Putamen (tissue), 1 donor: ENCODE measurements around the gene SSBP3.
"Not testable (repeated sequence)": the region's sequence is repeated elsewhere in the genome, so short reads cannot be mapped to it uniquely, and the experiment has no call there.

ENCODE experiments used
- DNase-seq: peaks from one replicate; pipeline ENCODE4 v3.0.0-alpha.2; 2016; ENCODE audit warnings: low spot score

The SSBP3 gene

DNA sequence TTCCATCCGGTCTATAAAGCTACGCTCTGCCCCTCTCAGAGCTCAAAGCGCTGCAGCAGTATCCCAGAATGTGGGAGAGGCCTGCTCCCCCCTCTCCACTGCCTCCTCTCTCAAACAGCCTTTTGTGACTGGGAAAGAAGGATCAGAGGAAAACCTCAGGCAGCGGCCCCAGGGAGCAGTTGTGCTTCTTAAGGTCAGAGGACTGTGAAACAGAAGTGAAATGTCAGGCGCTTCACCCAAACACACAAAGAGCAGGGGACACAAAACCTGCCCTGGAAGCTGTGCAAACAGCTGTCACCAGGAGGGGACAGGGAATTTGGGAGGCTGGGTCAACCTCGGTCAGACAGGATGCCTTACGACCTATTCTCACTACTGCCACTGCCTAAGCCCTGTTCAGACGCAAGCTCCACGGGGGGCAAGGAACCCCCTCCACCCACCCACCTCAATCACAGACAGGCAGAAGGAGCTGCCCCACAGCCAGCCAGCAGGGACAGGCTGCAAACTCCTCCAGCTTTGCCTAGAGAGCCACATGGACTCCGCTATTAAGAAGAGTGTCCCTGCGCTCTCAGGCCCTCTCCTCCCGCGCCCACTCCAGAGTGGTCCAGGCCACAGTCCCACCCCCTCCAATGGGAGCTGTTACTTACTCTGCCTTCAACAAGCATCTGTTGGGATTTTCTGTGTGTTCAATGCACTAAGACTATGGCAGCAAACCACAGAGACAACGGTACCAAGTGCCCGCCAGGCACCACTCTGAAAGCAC, 14.6 kb downstream of the SSBP3 start:
- no peak for DNase-seq

DNA sequence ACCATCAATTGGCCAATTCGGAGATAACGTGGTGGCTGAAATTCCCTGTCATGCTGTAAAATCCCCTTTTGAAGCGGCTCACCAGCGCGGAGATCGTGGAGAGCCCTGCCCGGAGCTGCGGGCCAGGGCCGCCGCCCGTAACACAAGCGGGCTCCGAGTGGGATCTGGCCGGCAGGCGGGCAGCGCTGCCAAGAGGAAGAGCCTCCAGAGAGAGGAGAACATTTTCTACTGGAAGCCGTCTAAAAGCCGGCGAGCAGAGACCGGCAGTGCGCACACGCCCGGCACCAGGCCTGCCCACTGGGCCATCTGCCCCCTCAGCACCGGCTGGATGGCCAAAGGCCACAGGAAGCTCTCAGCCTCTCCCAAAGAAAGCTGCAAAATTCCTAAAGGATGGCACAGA, 15.5 kb downstream of the SSBP3 start:
- no peak for DNase-seq

DNA sequence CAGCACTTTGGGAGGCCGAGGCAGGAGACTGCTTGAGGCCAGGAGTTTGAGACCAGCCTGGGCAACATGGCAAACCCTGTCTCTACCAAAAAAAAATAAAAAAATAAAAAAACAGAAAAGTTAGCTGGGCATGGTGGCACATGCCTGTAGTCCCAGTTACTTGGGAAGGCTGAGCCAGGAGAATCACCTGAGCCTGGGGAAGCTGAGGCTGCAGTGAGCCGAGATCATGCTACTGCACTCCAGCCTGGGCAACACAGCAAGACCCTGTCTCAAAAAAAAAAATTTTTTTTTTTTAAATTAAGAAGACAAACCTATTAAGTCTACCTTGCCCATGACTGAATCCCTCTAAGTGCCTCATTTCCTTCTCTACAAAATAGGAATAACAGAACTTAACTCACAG, 16.6 kb downstream of the SSBP3 start:
- DNase-seq, result not testable (repeated sequence)

DNA sequence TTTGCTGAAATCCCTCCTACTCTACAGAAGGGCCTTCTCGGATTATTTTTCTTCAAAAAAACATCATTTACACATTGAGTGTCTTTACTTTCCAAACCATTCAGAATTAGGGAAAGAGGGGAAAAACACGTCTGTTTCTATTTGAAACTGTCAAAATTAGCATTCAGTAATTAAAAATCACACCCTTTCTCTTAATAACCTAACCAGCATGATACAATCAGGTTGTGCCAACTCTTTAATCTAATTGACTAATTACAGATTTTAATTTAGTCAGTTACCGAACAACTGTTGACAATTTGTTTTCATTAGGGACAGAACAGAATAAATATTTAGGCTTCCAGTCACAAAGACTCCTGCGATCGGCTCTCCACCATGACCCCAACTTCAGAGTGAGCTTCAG, 18.8 kb downstream of the SSBP3 start:
- no peak for DNase-seq

DNA sequence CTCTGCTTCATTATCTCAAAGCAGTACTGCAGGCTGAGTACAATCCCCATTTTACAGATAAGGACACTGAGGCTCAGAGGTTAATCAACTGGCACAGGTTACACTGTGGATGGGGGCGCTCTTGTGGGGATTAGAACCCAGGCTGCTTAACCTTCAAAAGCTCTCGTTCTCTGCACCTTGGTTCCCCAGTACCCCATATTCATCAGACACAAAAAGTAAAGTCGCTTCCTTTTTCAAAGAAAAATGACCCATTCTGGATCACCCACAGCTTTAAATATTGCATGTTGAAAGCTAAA, 20.5 kb downstream of the SSBP3 start:
- DNase-seq, result no peak

DNA sequence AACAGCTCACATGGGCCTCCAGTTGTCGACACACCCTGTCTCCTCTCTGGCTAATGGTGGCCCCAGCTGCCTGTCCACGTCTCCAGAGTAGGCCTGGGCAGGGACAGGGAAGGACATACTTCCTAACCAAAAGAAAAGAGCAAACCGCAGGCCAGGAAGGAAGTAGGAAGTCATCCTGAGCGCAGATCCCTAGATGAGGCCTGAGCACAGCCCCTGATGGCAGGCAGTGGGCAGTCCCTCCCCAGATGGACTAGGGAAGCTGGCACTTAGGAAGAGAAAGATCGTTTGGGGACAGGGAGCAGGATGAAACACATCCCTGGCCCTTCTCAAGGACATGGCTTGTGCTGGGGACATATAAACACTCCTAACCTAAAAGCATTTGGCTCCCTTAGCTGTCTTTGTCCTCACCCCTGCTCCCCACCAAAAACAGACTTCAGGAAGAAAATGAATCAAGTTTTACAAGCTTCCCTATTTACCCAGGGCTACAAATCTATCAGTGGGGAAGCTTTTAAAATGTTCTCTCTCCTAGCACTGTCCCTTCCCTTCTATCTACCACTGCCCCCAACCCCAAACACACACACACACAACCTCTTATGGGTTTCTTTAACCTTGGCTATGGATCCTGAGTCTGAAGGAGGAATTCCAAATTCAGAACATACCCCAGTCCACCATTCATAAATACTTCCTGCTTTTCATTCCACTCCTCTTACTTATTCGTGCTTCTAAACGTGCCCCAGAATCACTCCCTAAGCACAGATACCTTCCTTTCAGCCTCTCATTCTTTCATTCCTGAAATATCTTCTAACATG, 21.1 kb downstream of the SSBP3 start:
- no peak for DNase-seq

DNA sequence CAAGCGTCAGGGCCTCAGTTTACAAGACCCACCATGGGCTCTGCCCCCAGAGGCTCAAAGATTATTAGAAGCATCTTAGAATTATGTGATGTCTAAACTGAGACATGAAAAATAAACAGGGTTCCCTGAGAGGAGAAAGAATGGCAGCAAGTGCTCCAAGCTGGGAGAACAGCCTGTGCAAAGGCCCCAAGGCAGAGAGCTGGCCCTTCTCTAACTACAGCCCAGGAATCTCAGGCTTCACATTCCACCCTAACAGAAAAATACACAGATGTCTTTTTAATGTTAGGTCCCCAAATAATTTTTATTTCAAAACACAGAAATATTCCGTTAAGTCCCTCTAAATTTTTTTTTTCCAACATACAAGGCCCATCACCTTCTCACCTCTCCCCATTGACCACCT, 21.7 kb downstream of the SSBP3 start:
- no peak for DNase-seq

DNA sequence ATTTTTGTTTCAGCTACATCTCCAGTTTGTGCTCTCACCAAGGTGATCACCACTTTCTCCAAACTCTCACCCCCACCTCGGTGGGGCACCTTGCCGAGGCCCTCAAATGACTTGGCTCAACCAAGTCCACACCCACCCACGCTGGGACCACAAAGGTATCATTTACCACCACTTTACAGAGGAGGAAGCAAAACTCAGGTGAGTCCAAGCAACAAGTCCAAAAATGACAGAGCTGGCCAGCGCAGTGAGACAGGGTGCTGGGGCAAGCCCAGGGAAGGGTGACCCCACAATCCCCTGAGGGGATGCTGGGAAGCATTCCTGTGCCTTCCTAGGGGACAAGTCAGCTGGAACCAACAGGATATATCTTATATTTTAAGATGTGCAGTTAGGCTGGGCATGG, 24.7 kb downstream of the SSBP3 start:
- no peak for DNase-seq

DNA sequence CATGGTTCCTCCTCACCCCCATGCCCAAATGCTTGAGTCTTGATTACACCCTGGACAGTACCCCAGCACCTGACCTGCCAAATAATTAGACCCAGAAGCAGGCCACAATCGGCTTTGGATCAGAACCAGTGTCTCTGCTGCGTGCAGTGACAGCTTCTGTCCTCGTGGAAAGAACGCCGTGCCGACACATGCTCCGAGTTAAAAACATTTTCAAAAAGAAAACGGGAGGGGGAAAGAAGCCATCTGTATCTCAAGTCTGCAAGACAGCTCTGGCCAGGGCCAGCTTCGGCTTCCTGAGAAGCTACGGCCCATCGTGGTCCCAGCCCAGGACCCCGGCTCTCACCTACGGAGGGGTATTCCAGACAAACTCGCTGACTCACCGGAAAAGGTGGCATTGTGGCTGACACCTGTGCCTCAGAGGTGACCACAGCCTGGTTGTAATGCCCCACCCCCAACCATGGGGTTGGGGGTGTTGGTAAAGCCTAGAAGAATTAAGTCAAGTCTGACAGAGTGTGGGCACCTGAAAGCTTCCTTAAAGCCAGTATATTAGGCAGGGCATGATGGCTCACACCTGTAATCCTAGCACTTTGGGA, 25.8 kb downstream of the SSBP3 start:
- DNase-seq, result no peak

DNA sequence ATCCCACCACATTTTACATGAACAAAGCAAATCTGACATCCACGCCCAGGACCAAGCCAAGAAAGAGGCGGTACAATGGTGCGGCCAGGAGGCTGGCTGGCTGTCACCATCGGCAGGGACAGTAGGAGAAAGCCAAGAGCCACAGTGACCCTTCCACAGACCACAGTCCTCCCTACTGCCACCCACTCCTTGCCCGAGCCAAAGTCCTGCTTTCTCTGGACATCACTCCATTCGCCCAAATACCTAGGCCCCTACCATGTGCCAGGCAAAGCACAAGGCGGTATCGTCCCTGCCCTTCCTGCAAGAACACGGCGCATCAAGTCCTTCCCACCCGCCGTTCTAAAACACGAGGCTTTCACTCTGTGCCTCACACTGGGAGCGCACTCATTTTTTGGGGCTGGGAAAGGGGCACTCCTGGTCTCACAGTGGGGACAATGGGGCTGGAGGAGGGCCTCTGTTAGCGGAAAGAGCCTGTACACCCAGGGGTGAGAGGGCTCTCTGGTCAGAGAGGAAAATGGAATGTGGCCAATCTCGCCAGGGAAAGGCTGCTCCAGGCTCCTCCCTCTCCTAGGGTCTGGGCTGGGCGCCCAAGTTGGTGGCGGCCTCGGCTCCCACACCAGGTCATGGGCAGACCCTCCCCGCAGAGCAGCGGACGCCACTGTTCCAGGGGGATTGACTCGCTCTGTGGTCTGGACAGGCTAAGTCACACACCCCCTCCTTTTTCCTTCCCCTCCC, 26.5 kb downstream of the SSBP3 start:
- no peak for DNase-seq

DNA sequence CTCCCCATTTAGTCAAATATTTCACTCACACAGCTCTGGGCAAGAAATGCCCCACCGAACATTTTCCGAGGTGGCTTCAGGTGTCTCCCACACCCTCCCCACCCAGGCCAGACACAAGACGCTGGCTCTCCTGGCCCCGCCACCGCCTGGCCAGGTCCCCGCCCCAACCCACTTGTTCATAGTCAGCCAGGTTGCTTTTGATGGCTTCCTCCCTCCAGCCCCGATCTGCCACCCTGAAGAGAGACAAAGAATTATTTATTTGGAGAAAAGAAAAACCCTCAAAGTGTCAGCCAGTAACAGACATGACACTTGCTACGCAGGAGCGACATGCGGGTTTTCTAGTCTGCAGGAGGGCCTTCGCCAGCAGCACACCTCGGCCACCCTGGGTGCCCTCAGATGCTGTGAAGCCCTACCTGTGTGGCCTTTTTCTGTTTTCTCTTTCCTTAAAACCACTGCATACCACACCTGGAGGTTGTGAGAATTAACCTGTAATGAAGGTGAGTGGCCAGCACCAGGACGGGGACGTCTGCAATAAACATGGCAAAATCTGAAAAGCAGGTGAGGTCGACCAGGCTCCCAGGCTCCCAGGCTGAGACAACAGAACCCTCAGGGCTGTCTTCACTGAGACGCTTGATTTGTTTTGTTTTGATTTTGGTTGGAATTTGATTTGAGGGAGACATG, 27.2 kb downstream of the SSBP3 start:
- DNase-seq, result no peak

DNA sequence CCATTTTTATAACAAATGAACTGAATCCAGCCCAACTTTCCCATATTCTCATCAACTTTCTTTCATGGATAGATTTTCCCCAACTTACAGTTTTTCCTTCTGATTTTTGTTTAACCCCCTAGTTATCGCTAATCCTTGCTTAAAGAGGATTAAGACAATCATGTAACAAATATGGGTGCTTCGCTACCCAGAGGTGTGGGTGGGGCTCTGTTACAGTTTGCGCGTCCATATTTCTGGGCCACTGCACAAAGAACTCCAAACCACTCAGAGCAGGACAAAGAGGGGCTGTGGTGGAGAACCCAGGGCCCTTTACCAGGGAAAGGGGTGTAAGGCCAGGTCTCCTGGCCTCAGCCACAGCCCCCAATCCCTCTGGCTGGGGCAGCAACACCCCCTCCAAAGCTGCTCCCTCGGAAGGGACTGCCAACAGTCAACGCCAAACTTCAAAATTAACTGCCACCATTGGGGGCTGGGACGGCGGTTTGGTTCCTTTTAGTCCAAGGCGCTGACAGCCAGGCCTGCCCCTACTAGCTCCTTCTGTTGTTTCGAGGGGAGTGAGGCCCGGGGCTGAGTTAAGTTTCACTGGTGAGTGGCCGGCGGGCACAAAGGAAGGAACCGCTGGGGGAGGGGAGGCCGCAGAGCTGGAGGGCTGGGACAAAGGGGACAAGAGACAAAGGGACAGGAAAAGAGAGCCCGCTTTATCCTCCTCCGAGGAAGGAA, 27.9 kb downstream of the SSBP3 start:
- no peak for DNase-seq

DNA sequence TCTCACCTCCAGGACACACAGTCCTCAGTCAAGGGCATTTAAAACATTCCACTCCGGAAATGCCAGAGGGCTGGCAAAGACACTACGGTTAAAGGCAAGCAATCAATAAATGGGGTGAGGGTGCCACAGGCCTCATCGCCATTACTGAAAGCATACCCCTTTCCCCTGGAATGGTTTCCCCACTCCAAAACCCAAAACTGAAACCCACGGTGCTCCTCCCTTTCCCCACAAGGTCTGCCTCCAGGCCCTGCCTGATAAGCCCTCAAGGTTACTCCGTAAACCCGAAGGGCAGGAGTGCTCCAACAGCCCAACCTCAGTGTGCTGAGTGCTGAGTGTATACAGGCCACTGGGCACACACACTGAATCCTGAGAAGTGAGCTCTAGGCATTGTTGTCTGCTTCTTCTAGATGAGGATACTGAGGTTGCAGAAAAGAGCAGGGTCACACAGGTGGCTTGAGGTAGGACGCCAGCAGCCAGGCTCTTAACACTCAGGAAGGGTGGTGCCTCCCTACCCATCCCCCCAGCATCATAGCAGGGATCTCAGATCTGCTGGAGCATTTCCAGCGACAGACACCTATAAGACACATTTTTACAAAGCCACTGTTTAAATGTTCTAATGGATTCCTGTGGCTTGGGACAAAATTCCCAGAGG, 29.0 kb downstream of the SSBP3 start:
- no peak for DNase-seq

DNA sequence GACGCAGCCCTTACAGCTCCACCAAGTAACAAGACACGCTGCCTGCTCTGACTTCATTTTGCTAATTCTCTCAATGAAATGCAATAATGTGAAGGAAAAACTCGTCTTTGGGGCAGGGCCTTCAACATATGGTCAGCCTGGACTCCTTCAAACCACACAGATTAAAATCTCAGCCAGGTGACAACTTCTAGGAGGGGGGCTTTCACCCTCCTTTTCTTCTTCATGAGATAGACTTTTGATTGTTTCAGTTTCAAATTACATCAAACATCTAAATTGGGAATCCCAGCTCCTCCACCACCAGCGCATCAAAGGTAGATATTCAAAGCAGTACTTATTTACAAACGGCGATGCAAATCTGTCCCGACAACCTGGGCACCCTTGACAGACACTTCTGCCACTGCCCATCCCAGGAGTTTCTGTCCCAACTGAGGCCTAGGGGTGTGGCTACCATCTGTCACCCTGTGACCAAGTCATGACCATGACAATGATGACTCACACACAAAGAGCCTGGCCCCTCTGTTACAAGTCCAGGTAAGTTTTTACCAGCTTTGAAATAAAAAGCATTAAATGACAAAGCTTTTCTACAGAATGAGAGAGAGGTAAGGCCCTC, 29.7 kb downstream of the SSBP3 start:
- no peak for DNase-seq

DNA sequence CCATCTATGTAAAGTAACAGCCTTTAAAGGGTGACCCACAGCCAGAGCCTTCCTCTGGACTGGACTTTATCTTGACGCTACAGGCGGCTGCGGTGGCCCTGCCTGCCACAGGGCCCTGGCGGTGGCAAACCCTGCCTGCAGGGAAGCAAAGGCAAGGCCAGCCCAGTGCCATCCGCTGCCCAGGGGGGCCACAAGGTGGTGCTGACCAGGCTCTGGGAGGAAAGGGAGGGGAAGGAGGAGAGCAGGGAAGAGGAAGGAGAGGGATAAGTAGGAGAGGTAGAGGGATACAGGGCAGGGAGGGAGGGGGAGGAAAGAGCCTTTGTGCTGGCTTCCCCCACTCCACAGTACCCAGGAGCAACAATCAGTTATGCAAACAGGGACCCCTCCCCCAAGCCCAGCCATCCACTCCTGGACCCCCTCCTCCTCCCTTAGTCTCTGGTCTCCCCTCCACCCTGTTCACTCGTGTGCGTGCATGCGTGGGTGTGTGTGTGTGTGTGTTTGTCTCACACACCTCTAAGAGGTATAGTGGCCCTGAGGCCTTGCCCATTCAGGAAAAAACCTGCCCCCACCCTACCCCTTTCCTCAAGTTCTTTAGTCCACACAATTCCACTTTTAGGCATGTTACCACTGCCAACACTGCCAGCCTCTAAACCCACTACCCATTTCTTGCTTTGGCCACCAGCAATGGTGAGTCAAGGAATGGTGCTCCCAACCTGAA, 30.3 kb downstream of the SSBP3 start:
- DNase-seq, result no peak

DNA sequence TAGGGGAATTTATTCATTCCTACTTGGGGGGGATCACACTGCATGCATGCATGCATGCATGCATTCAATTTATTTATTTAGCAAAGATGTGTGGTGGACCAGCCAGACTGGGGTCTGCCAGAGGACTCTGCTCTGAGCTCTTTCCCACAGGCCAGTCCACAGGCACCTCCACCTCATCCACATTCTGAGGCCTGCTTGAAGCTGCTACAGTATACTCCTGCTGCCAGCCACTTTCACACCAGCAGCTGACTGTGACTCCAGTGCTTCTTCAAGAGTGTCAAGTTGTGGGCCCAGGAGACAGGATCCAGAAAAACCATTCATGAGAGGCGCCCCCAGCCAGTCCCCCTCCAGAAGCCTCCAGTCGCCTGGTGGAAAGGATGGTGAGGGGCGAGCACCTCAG, 30.9 kb downstream of the SSBP3 start:
- DNase-seq, result no peak

DNA sequence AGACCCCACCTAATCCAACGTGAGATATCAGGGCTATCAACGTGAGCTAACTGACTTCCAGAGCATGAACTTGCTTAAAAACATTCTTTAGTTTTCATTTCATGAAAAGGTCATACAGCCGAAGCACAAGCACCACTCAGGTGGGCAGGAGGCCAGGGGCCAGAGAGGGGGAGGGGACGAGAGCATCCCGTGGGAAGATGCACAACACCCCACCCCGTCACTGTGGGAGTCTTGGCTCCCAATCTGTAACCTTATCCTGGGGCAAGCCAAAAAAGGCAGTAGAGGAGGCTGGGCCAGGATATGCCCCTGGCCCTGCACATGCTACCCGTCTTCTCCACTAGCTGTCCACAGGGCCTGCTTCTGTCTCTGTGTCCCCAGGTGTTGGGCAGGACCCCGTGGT, 31.4 kb downstream of the SSBP3 start:
- DNase-seq, result no peak

DNA sequence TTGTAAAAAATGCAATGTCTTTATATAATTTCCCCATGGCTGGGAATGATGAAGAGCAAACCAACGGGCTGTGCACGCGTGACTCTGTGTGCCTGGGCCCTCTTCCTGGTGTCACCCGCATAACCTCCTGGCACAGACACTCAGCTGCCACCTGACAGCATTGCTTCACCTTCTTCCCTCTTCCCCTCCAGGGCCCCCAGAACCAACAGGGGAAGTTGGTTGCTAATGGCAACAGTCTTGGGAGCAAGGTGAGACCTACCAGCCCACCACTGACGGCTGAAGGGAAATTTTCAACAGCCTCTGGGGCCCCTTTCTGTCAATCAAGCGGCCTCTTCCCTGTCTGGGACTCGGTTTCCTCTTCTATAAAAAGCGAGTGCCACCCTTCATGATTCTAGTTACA, 33.2 kb downstream of the SSBP3 start:
- DNase-seq, result no peak

DNA sequence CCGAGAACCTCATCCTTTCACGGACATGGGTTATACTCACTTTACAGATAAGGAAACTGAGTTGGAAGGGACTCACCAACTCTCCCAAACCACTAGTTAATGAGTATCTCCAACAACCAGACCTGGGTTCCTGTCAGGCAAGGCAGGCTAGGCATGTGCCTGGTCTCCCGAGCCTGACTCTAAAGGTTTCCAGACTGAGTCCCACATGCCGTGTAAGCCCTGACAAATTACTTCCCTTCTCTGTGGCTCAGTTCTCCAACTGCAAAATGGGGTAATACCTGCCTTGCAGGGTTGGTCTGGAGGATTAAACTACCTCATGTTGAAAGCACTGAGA, 34.3 kb downstream of the SSBP3 start:
- no peak for DNase-seq
